Adrenal gland (tissue), 12 donors: ENCODE data around the gene EFTUD2. TPM values are rescaled to one million over a fixed set of nuclear protein-coding genes. Genes with fewer than 3 reads are reported as not detected.

Source experiments
- DNase-seq, 7 donors: peaks; one replicate each; pipeline ENCODE4 v3.0.0-alpha.2; 2019 to 2020
- H3K27ac ChIP-seq, 5 donors: fragments of 200-600 bp; sonication (generic) in 4 of 5; 1 replicate in 3 of 5; 2 replicates in 2 of 5; pipeline versions ENCODE4 v1.5.1 to v1.8.0; 2016 to 2020; ENCODE audit warnings: mild to moderate bottlenecking in 1 of 5
- H3K27me3 ChIP-seq: fragments of 200-600 bp; 2 replicates; pipeline ENCODE4 v1.8.0; 2021
- H3K36me3 ChIP-seq, 2 donors: fragments of 200-600 bp; replicated peaks in 1 of 2; 1 replicate in 1 of 2; 2 replicates in 1 of 2; pipeline versions ENCODE4 v1.5.1 to v1.8.0; 2018 to 2022
- H3K4me1 ChIP-seq, 2 donors: fragments of 200-600 bp; replicated peaks in 1 of 2; 1 replicate in 1 of 2; 2 replicates in 1 of 2; pipeline versions ENCODE4 v1.5.1 to v1.8.0; 2018 to 2021
- H3K4me3 ChIP-seq, 4 donors: fragments of 200-600 bp; sonication (generic) in 3 of 4; one replicate each; pipeline ENCODE4 v1.5.1; 2016 to 2018
- H3K9me3 ChIP-seq, 3 donors: fragments of 200-600 bp; sonication (generic) in 1 of 3; replicated peaks in 1 of 3; 1 replicate in 2 of 3; 2 replicates in 1 of 3; pipeline versions ENCODE4 v1.5.1 to v1.8.0; 2016 to 2021
- POLR2A ChIP-seq, 2 donors: fragments of 450-650 bp; IDR thresholded peaks; one replicate each; pipeline ENCODE4 v1.6.1; 2017; ENCODE audit warnings: antibody characterized with exemption in 2 of 2, mild to moderate bottlenecking in 2 of 2, moderate library complexity in 1 of 2
- WGBS, 4 donors: extraction: QIAGEN DNeasy Blood & Tissue Kit in 2 of 4; methylation state at CpG; one replicate each; pipeline versions ENCODE4 v1.1.5 to v1.1.7; 2013 to 2017; 5-methylcytosine and 5-hydroxymethylcytosine counted together
- intact Hi-C, 2 donors: fragments of 100-400 bp; cut with DNase I; formaldehyde crosslinking; loops; one replicate each; pipeline versions ENCODE4 v1.14.1 to v1.15.0; 2022 to 2023
- polyA plus RNA-seq, 3 donors: library from polyadenylated mRNA; stranded (reverse); fragments of 200-250 nt in 2 of 3; fragments of 350-450 nt in 1 of 3; fragmentation: Illumina TruSeq in 1 of 3; extraction: RNeasy Lipid Tissue Mini Kit (QIAGEN cat#74804) in 1 of 3; gene quantifications; one replicate each; pipeline ENCODE4 v1.2.3, GENCODE V29; 2013 to 2014
- total RNA-seq, 9 donors: library from RNA; depleted of rRNA in 4 of 9; stranded (reverse); fragments of >200 nt in 4 of 9; fragments of 120-200 nt in 1 of 9; fragmentation: NEBNext Ultra II Directional in 1 of 9; extraction: Animal tissue kit (Norgen Biotek cat#: 25700) in 1 of 9; gene quantifications; one replicate each; pipeline versions ENCODE4 v1.1.0 to v1.2.4, GENCODE V29; 2013 to 2023
- TF ChIP-seq, protein P1 (sequence below), 6 experiments: fragments of 450-650 bp in 4 of 6; fragments of 200-600 bp in 2 of 6; sonication (generic) in 1 of 6; IDR thresholded peaks; 1 replicate in 5 of 6; 2 replicates in 1 of 6; pipeline versions ENCODE4 v1.5.1 to v1.8.0; 2016 to 2021; ENCODE audit warnings: antibody characterized with exemption in 6 of 6, mild to moderate bottlenecking in 2 of 6, moderate library complexity in 1 of 6
- donor health status: healthy with polysubstance abuse.
- donor health status: Bipolar disorder and iron deficiency.
- donor health status: DM: yes; HTN: yes; CAD: no.
- donor health status: DM: no; HTN: no; CAD: no.
- donor health status: DM: no; HTN: no; CAD: no.
- donor health status: DM: yes; HTN: yes; CAD: no.

The EFTUD2 gene
- total and polyA plus RNA-seq, 12 donors, result 30.5 to 122 (median 87.2) TPM

DNA sequence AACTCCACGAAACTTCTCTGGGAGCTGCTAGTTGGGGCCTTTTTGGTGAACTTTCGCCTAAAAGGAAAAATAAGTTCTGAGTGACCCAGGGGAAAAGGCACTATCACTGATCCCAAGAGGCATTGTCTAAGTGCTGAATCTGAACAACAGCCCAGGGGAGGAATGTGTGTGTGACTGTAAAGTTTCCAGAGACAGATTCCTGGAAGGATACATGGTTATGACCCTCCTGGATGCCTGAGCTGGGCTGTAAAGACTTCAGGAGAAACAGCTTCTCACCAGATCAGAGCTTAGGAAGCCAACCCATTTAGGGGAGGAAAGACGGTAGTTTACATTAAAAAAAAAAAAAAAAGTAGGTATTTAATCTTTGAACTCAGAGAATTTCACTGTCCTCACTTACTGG, 31.4 kb downstream of the EFTUD2 start:
- intact Hi-C loops, result no loop called here
- H3K4me3 ChIP-seq, result no peak overlapping the region
- H3K9me3 ChIP-seq, result no peaks in the 10 kb centered on the region
- no peak for DNase-seq
- no peak for TF ChIP-seq POLR2A (IDR thresholded peaks at IDR 0.05)
- TF ChIP-seq, protein P1, sequence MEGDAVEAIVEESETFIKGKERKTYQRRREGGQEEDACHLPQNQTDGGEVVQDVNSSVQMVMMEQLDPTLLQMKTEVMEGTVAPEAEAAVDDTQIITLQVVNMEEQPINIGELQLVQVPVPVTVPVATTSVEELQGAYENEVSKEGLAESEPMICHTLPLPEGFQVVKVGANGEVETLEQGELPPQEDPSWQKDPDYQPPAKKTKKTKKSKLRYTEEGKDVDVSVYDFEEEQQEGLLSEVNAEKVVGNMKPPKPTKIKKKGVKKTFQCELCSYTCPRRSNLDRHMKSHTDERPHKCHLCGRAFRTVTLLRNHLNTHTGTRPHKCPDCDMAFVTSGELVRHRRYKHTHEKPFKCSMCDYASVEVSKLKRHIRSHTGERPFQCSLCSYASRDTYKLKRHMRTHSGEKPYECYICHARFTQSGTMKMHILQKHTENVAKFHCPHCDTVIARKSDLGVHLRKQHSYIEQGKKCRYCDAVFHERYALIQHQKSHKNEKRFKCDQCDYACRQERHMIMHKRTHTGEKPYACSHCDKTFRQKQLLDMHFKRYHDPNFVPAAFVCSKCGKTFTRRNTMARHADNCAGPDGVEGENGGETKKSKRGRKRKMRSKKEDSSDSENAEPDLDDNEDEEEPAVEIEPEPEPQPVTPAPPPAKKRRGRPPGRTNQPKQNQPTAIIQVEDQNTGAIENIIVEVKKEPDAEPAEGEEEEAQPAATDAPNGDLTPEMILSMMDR (IDR thresholded peaks at IDR 0.05), result no peak
- no peaks in the 10 kb centered on the region for H3K27me3 ChIP-seq
- no peak overlapping the region for H3K27ac ChIP-seq
- H3K4me1 ChIP-seq, result peaks cover 0 to 12% of the 10 kb centered on the region in 2 donors
- WGBS, 4 donors, result 89 to 98% (median 92%) methylated on average over 3 of the region's 3 CpGs
- H3K36me3 ChIP-seq, result peaks cover 0 to 94% of the 10 kb centered on the region in 2 donors

DNA sequence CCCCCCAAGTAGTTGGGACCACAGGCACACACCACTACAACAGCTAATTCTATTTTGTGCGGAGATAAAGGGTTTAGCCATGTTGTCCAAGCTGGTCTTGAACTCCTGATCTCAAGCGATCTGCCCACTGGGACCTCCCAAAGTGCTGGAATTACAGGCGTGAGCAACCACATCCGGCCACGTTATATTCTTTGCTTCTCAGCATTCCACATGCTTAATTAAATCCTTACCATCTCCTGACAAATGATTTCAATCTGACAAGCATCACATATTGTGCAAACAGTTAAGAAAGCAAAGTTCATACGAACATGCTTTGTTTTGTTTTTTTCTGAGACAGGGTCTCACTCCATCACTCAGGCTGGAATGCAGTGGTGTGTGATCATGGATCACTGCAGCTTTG, 33.3 kb downstream of the EFTUD2 start:
- Histone ChIP-seq H3K4me3 (no peak overlapping the region), H3K27ac (no peak overlapping the region), H3K36me3 (peaks cover 0 to 94% of the 10 kb centered on the region in 2 donors), H3K4me1 (peaks cover 0 to 11% of the 10 kb centered on the region in 2 donors), H3K9me3 (no peaks in the 10 kb centered on the region), H3K27me3 (no peaks in the 10 kb centered on the region)
- no peak for DNase-seq
- TF ChIP-seq, protein P1 (IDR thresholded peaks at IDR 0.05), result no peak
- no peak for TF ChIP-seq POLR2A (IDR thresholded peaks at IDR 0.05)
- intact Hi-C loops, result loop anchor here (2.0 kb wide), 2 partner anchors 85 to 91 kb away; no protein-coding TSS in a partner anchor
- 86 to 93% (median 90%) methylated on average over 6 of the region's 6 CpGs for WGBS, 4 donors

DNA sequence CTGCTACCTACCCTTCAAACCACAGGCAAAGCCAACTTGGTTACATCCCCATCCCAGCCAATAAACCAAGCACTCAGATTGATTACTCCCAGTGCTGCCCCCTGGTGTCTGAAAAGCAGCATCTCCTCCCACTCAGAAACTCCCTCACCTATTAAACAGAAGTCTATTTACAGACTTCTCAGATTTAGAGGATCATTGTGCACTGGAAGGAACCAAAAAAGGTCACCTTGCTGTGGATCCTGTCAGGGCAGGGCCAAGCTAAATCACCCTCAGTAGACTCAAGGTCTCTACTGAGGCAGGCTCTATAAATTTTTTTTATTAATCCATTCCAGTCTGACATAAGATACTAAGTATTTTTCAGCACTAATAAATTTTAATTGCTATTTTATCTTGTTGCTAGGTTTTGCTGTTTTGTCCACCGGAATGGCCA, 34.0 kb downstream of the EFTUD2 start:
- Histone ChIP-seq H3K36me3 (peaks cover 0 to 93% of the 10 kb centered on the region in 2 donors), H3K4me3 (no peak overlapping the region), H3K4me1 (peaks cover 0 to 11% of the 10 kb centered on the region in 2 donors), H3K9me3 (no peaks in the 10 kb centered on the region), H3K27ac (no peak overlapping the region), H3K27me3 (no peaks in the 10 kb centered on the region)
- DNase-seq, result peak; percentile 62 to 83 (median 74)
- intact Hi-C loops, result loop anchor here (2.0 kb wide), 2 partner anchors 84 to 90 kb away; no protein-coding TSS in a partner anchor
- TF ChIP-seq, protein P1 (IDR thresholded peaks at IDR 0.05), result peak; percentile 62 to 86 (median 80)
- TF ChIP-seq POLR2A (IDR thresholded peaks at IDR 0.05), result no peak
- 35 to 54% (median 44%) methylated on average over 1 of the region's 1 CpG for whole genome bisulfite sequencing, 4 donors

DNA sequence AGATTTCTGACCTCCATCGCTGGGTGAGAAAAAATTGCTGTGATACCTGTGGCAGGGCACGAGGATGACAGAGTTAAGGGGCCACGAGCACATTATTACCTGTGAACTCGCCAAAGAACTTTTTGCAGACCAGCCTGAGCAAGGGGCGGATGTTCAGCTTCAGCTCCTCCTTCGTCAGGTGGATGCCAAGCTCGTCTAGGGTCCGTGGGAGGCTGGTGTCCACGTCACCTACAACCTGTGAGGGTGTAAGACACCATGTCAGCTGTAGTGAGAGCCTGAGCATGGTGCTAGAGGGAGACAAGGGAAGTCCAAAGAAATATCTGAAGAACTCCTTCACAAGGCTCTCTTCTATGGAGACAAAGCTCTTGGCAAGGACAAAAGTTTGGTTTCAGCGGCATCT, 34.4 kb downstream of the EFTUD2 start:
- Histone ChIP-seq H3K4me1 (peaks cover 0 to 11% of the 10 kb centered on the region in 2 donors), H3K4me3 (no peak overlapping the region), H3K36me3 (peaks cover 0 to 93% of the 10 kb centered on the region in 2 donors), H3K9me3 (no peaks in the 10 kb centered on the region), H3K27ac (no peak overlapping the region), H3K27me3 (no peaks in the 10 kb centered on the region)
- TF ChIP-seq POLR2A (IDR thresholded peaks at IDR 0.05), result no peak
- TF ChIP-seq, protein P1 (IDR thresholded peaks at IDR 0.05), result no peak
- intact Hi-C loops, result loop anchor here (2.0 kb wide), 2 partner anchors 84 to 90 kb away; no protein-coding TSS in a partner anchor
- DNase-seq, result no peak
- WGBS, 4 donors, result 61 to 76% (median 70%) methylated on average over 10 of the region's 10 CpGs
